A549 (cell line): Measurements from ENCODE around the gene DISC1. TPM values are rescaled to one million over a fixed set of nuclear protein-coding genes. Genes with fewer than 3 reads are reported as not detected.

Source experiments
- ATAC-seq, 2 experiments: fragments of 200-7000 bp in 1 of 2; fragments of >200 bp in 1 of 2; cut with Nextera tagmentation in 1 of 2; cut with Tn5 transposase in 1 of 2; 3 replicates each; pipeline versions ENCODE4 v1.8.0 to v1.9.1; 2018 to 2020; ENCODE audit warnings: mild to moderate bottlenecking in 1 of 2, moderate library complexity in 1 of 2
- CTCF ChIA-PET: fragments of 300-600 bp; sonication (Branson Sonifier 250); formaldehyde crosslinking; extraction: SDS; loops from one replicate; lab custom pipeline; 2021; ENCODE audit warnings: antibody characterized with exemption, inconsistent platforms; lab: Yijun Ruan, JAX
- POLR2A ChIA-PET: fragments of 350-600 bp; formaldehyde crosslinking; extraction: SDS; loops from one replicate; lab custom pipeline; 2021; ENCODE audit warnings: antibody characterized with exemption, inconsistent platforms; lab: Yijun Ruan, JAX
- DNase-seq, 2 experiments: peaks; one replicate each; pipeline versions ENCODE4 v3.0.0 to v3.0.0-alpha.2; 2011 to 2016; ENCODE audit warnings: low read depth in 1 of 2, low spot score in 1 of 2
- FAIRE-seq: peaks from 2 replicates; lab custom pipeline; 2011; peaks lifted over from hg19 to GRCh38; lab: Jason Lieb, UNC
- H3K27ac ChIP-seq, 2 experiments: fragments of >200 bp; sonication (Bioruptor Twin); formaldehyde crosslinking; 3 replicates each; pipeline ENCODE4 v1.5.1; 2016 to 2017
- H3K4me1 ChIP-seq: fragments of >200 bp; sonication (Bioruptor Twin); formaldehyde crosslinking; 3 replicates; pipeline ENCODE4 v1.6.1; 2016
- H3K4me2 ChIP-seq: fragments of >200 bp; sonication (Bioruptor Twin); formaldehyde crosslinking; 3 replicates; pipeline ENCODE4 v1.6.1; 2016
- H3K4me3 ChIP-seq: fragments of >200 bp; sonication (Bioruptor Twin); formaldehyde crosslinking; 3 replicates; pipeline ENCODE4 v1.5.1; 2016
- H3K9me3 ChIP-seq: fragments of >200 bp; sonication (Bioruptor Twin); formaldehyde crosslinking; 3 replicates; pipeline ENCODE4 v1.6.1; 2016
- CEBPB ChIP-seq, 2 experiments: fragments of >200 bp in 1 of 2; sonication (Bioruptor Twin) in 1 of 2; formaldehyde crosslinking in 1 of 2; IDR thresholded peaks; 2 replicates each; pipeline ENCODE4 v1.6.1; 2012 to 2016
- CHD2 ChIP-seq: fragments of 150-350 bp; IDR thresholded peaks from 2 replicates; pipeline ENCODE4 v1.6.1; 2014; ENCODE audit warnings: low read length; ENCODE audit not compliant: partially characterized antibody
- CHD4 ChIP-seq: fragments of 200-600 bp; sonication (generic); IDR thresholded peaks from 2 replicates; pipeline ENCODE4 v1.6.1; 2016; ENCODE audit warnings: antibody characterized with exemption, mild to moderate bottlenecking, borderline replicate concordance
- EHMT2 ChIP-seq: fragments of 200-600 bp; sonication (generic); IDR thresholded peaks from 2 replicates; pipeline ENCODE4 v1.6.1; 2016; ENCODE audit warnings: antibody characterized with exemption, low read depth, mild to moderate bottlenecking, moderate library complexity
- ELK1 ChIP-seq: fragments of 150-350 bp; IDR thresholded peaks from 2 replicates; pipeline ENCODE4 v1.6.1; 2014; ENCODE audit warnings: low read depth, mild to moderate bottlenecking, low read length
- ESRRA ChIP-seq: fragments of 150-350 bp; IDR thresholded peaks from 2 replicates; pipeline ENCODE4 v1.6.1; 2014; ENCODE audit warnings: mild to moderate bottlenecking, low read length, borderline replicate concordance
- FOSB ChIP-seq: fragments of 250-450 bp; sonication (Bioruptor Pico); IDR thresholded peaks from 2 replicates; pipeline ENCODE4 v1.5.0; 2020; ENCODE audit warnings: mild to moderate bottlenecking, moderate library complexity
- FOSL2 ChIP-seq, 2 experiments: fragments of 450-650 bp in 1 of 2; fragments of >200 bp in 1 of 2; sonication (Bioruptor Twin) in 1 of 2; formaldehyde crosslinking; IDR thresholded peaks; 2 replicates each; pipeline versions ENCODE4 v1.5.0 to v1.6.1; 2016 to 2020; ENCODE audit warnings: mild to moderate bottlenecking in 1 of 2, moderate library complexity in 1 of 2
- HDAC2 ChIP-seq: fragments of 200-600 bp; sonication (generic); IDR thresholded peaks from 2 replicates; pipeline ENCODE4 v1.6.1; 2016
- HOXA7 ChIP-seq: fragments of 250-450 bp; sonication (Bioruptor Pico); IDR thresholded peaks from 2 replicates; pipeline ENCODE4 v1.5.0; 2020; ENCODE audit warnings: mild to moderate bottlenecking, moderate library complexity
- HOXB13 ChIP-seq: fragments of 250-450 bp; sonication (Bioruptor Pico); IDR thresholded peaks from 2 replicates; pipeline ENCODE4 v1.5.0; 2020; ENCODE audit warnings: low read depth, mild to moderate bottlenecking, moderate library complexity
- JUN ChIP-seq, 2 experiments: fragments of >200 bp; sonication (Bioruptor Twin); formaldehyde crosslinking; IDR thresholded peaks; 2 replicates in 1 of 2; 3 replicates in 1 of 2; pipeline ENCODE4 v1.6.1; 2016 to 2017
- JUNB ChIP-seq: fragments of >200 bp; sonication (Bioruptor Twin); formaldehyde crosslinking; IDR thresholded peaks from 2 replicates; pipeline ENCODE4 v1.6.1; 2016
- MAFK ChIP-seq: fragments of 450-650 bp; IDR thresholded peaks from 2 replicates; pipeline ENCODE4 v1.6.1; 2014; ENCODE audit not compliant: partially characterized antibody
- MAZ ChIP-seq: fragments of 150-350 bp; IDR thresholded peaks from 2 replicates; pipeline ENCODE4 v1.6.1; 2014; ENCODE audit warnings: antibody characterized with exemption, low read depth, low read length, borderline replicate concordance
- NFE2L2 ChIP-seq: fragments of 150-350 bp; conservative IDR thresholded peaks from 2 replicates; pipeline ENCODE4 v1.6.1; 2014; ENCODE audit warnings: low read length
- NR3C1 ChIP-seq: fragments of >200 bp; sonication (Bioruptor Twin); formaldehyde crosslinking; IDR thresholded peaks from 3 replicates; pipeline ENCODE4 v1.6.1; 2017
- PHF8 ChIP-seq: fragments of 200-600 bp; sonication (generic); IDR thresholded peaks from 2 replicates; pipeline ENCODE4 v1.6.1; 2016; ENCODE audit warnings: low read depth, mild to moderate bottlenecking, antibody characterized with exemption, moderate library complexity, borderline replicate concordance
- POLR2AphosphoS2 ChIP-seq: conservative IDR thresholded peaks from 2 replicates; pipeline ENCODE4 v1.6.1; 2012; ENCODE audit warnings: low read length, improper control_type of control experiment, inconsistent platforms
- RAD21 ChIP-seq, 2 experiments: fragments of >200 bp in 1 of 2; sonication (Bioruptor Twin) in 1 of 2; formaldehyde crosslinking in 1 of 2; IDR thresholded peaks in 1 of 2; conservative IDR thresholded peaks in 1 of 2; 2 replicates in 1 of 2; 3 replicates in 1 of 2; pipeline ENCODE4 v1.6.1; 2012 to 2018; ENCODE audit warnings: inconsistent platforms in 1 of 2
- RCOR1 ChIP-seq: fragments of 150-350 bp; IDR thresholded peaks from 2 replicates; pipeline ENCODE4 v1.6.1; 2014; ENCODE audit warnings: antibody characterized with exemption, low read length, low read depth
- RFX5 ChIP-seq: fragments of 450-650 bp; IDR thresholded peaks from 2 replicates; pipeline ENCODE4 v1.7.1; 2014; ENCODE audit warnings: antibody characterized with exemption, mild to moderate bottlenecking, moderate library complexity
- SMC3 ChIP-seq: fragments of >200 bp; sonication (Bioruptor Twin); formaldehyde crosslinking; IDR thresholded peaks from 3 replicates; pipeline ENCODE4 v1.6.1; 2018; ENCODE audit warnings: inconsistent platforms
- SREBF2 ChIP-seq: fragments of 450-650 bp; IDR thresholded peaks from 2 replicates; pipeline ENCODE4 v1.6.1; 2014; ENCODE audit warnings: mild to moderate bottlenecking, moderate library complexity
- TFCP2L1 ChIP-seq: fragments of 250-450 bp; sonication (Bioruptor Pico); IDR thresholded peaks from 2 replicates; pipeline ENCODE4 v1.5.0; 2021; ENCODE audit warnings: mild to moderate bottlenecking
- ZFP36 ChIP-seq: fragments of 450-650 bp; IDR thresholded peaks from 2 replicates; pipeline ENCODE4 v1.6.1; 2014; ENCODE audit warnings: borderline replicate concordance; ENCODE audit not compliant: partially characterized antibody
- ZNF302 ChIP-seq: fragments of 250-450 bp; sonication (Bioruptor Pico); IDR thresholded peaks from 2 replicates; pipeline ENCODE4 v1.9.0; 2021; ENCODE audit warnings: inconsistent platforms, mild to moderate bottlenecking, moderate library complexity
- ZSCAN20 ChIP-seq: fragments of 250-450 bp; sonication (Bioruptor Pico); IDR thresholded peaks from 2 replicates; pipeline ENCODE4 v1.8.0; 2022; ENCODE audit warnings: mild to moderate bottlenecking, moderate library complexity
- WGBS: methylation state at CpG from one replicate; pipeline ENCODE4 v1.1.6; 2017; ENCODE audit errors: missing lambda C conversion rate; 5-methylcytosine and 5-hydroxymethylcytosine counted together
- polyA plus RNA-seq, 4 experiments: library from polyadenylated mRNA; depleted of rRNA in 3 of 4; stranded (reverse); fragments of >200 nt; fragmentation: RNase III in 1 of 4; extraction: RNeasy Plus Mini Kit Qiagen cat#74134 plus additional on column Dnase treatment in 1 of 4; gene quantifications; 2 replicates in 3 of 4; 3 replicates in 1 of 4; pipeline ENCODE4 v1.2.3, GENCODE V29; 2011 to 2017
- TF ChIP-seq, protein P1 (sequence below): fragments of >200 bp; sonication (Bioruptor Twin); formaldehyde crosslinking; IDR thresholded peaks from 3 replicates; pipeline ENCODE4 v1.5.1; 2016
- TF ChIP-seq, protein P2 (sequence below): IDR thresholded peaks from 2 replicates; pipeline ENCODE4 v1.6.1; 2012
- TF ChIP-seq, protein P3 (sequence below): IDR thresholded peaks from 2 replicates; pipeline ENCODE4 v1.6.1; 2012; ENCODE audit warnings: low read depth, borderline replicate concordance

DISC1 gene
- polyA plus RNA-seq, 2 of the 4 experiments (the other 2 are of a cell fraction): 0.39 to 0.74 TPM

DNA sequence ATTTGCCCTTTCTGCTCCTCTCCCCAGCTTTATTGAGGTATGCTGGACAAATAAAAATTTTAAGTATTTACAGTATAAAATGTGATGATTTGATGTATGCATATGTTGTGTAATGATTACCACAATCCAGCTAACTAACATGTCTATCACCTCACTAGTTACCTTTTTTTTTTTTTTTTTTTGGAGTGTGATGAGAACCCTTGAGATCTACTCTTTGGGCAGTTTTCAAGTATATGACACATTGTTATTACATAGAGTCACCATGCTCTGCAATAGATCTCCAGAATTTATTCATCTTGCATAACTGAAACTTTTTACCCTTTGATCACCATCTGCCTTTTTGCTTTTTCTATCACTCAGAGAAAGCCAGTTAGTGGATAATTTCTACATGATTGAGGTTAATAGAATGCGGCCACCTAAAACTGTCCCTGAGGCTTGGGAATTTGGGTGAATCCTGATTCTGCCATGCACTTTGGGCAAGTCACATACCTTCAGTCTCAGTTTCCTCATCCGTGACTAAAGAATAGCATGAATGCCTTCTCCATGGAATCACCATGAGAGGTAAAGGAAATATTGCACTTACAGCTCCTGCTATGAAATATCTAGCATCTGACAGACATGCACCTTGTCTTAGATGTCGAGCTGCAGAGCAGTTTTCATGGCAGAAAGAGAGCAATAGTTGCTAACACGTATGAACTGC lies 295.2 kb downstream of the DISC1 start:
- no peak for FAIRE-seq
- no peak for DNase-seq
- CTCF ChIA-PET: no interaction called here
- TF ChIP-seq NFE2L2 (no peak), RAD21 (conservative IDR thresholded peaks at IDR 0.05 in 1 of 2, IDR thresholded peaks at IDR 0.05 in 1 of 2) (no peak), SREBF2 (no peak), HDAC2 (no peak), JUN (IDR thresholded peaks at IDR 0.05) (no peak), TFCP2L1 (no peak)
- TF ChIP-seq, all 56 proteins: peak for 0
- ATAC-seq: no peak
- H3K4me3 ChIP-seq: no peak overlapping the region
- POLR2A ChIA-PET: no interaction called here
- no peak overlapping the region for H3K4me2 ChIP-seq
- H3K9me3 ChIP-seq: no peaks in the 10 kb centered on the region
- H3K27ac ChIP-seq: no peak overlapping the region
- peaks cover 4% of the 10 kb centered on the region; the same call in 1 of the 3 replicates for H3K4me1 ChIP-seq
- 60% methylated on average over 4 of the region's 4 CpGs for WGBS

GRCh38 chr1:231923491-231924041 lies 297.0 kb downstream of the DISC1 start:
- Histone ChIP-seq H3K27ac (no peak overlapping the region), H3K9me3 (no peaks in the 10 kb centered on the region), H3K4me2 (no peak overlapping the region), H3K4me3 (no peak overlapping the region), H3K4me1 (no peaks in the 10 kb centered on the region; the same call in 2 of the 3 replicates)
- ATAC-seq (no peak), DNase-seq (no peak), FAIRE-seq (no peak)
- 80% methylated on average over 12 of the region's 12 CpGs for WGBS
- POLR2A ChIA-PET: no interaction called here
- TF ChIP-seq HOXB13 (CRISPR knock-in tag): no peak
- no peak for TF ChIP-seq CHD2
- TF ChIP-seq NR3C1: no peak
- no peak for TF ChIP-seq RAD21 (conservative IDR thresholded peaks at IDR 0.05 in 1 of 2, IDR thresholded peaks at IDR 0.05 in 1 of 2)
- no peak for TF ChIP-seq HOXA7 (CRISPR knock-in tag)
- TF ChIP-seq CHD4: no peak
- no peak for TF ChIP-seq TFCP2L1
- no peak for TF ChIP-seq ZSCAN20 (CRISPR knock-in tag)
- no peak for TF ChIP-seq FOSB (CRISPR knock-in tag)
- TF ChIP-seq RFX5: no peak
- TF ChIP-seq CEBPB (IDR thresholded peaks at IDR 0.05): no peak
- TF ChIP-seq RCOR1: no peak
- TF ChIP-seq ESRRA: no peak
- no peak for TF ChIP-seq JUN (IDR thresholded peaks at IDR 0.05)
- CTCF ChIA-PET: interaction anchor here (0.6 to 0.7 kb wide), 2 partner anchors 11 to 262 kb away, joined by 3 read pairs; no protein-coding TSS in a partner anchor

DNA sequence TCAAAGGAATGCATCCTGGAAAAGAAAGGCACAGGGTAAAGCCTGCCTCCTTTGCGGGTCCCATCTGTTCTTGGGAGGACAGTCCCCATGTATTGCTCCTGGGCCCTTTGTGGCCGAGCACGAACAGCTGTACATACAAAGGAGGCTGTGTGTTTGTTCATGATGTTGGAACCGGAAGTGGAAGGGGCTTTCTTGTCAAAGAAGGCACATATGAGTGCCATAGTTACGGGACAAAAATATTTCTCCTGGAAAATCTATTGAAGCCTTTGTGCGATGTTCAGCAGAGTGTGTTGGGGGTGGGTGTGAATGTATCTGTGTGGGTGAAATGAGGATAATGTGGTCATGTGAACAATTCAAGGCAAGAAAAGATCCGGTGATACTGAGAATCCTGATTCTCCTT lies 297.6 kb downstream of the DISC1 start:
- no peaks in the 10 kb centered on the region for H3K4me1 ChIP-seq
- DNase-seq (no peak), FAIRE-seq (no peak), ATAC-seq (no peak)
- 91% methylated on average over 7 of the region's 7 CpGs for WGBS
- ChIA-PET CTCF (no interaction called here), POLR2A (no interaction called here)
- no peak overlapping the region for H3K4me2 ChIP-seq
- H3K9me3 ChIP-seq: no peaks in the 10 kb centered on the region
- no peak overlapping the region for H3K4me3 ChIP-seq
- no peak overlapping the region for H3K27ac ChIP-seq
- TF ChIP-seq ZNF302 (no peak), MAFK (no peak), JUN (IDR thresholded peaks at IDR 0.05) (no peak), SMC3 (no peak), EHMT2 (no peak), MAZ (no peak), ELK1 (no peak), ZFP36 (no peak), PHF8 (no peak), FOSL2 (IDR thresholded peaks at IDR 0.05) (no peak), FOSL2 (CRISPR knock-in tag; IDR thresholded peaks at IDR 0.05) (no peak), POLR2AphosphoS2 (no peak), JUNB (no peak), RFX5 (no peak), CEBPB (IDR thresholded peaks at IDR 0.05) (no peak)
- TF ChIP-seq, protein P1, sequence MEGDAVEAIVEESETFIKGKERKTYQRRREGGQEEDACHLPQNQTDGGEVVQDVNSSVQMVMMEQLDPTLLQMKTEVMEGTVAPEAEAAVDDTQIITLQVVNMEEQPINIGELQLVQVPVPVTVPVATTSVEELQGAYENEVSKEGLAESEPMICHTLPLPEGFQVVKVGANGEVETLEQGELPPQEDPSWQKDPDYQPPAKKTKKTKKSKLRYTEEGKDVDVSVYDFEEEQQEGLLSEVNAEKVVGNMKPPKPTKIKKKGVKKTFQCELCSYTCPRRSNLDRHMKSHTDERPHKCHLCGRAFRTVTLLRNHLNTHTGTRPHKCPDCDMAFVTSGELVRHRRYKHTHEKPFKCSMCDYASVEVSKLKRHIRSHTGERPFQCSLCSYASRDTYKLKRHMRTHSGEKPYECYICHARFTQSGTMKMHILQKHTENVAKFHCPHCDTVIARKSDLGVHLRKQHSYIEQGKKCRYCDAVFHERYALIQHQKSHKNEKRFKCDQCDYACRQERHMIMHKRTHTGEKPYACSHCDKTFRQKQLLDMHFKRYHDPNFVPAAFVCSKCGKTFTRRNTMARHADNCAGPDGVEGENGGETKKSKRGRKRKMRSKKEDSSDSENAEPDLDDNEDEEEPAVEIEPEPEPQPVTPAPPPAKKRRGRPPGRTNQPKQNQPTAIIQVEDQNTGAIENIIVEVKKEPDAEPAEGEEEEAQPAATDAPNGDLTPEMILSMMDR: no peak
- TF ChIP-seq, protein P2, sequence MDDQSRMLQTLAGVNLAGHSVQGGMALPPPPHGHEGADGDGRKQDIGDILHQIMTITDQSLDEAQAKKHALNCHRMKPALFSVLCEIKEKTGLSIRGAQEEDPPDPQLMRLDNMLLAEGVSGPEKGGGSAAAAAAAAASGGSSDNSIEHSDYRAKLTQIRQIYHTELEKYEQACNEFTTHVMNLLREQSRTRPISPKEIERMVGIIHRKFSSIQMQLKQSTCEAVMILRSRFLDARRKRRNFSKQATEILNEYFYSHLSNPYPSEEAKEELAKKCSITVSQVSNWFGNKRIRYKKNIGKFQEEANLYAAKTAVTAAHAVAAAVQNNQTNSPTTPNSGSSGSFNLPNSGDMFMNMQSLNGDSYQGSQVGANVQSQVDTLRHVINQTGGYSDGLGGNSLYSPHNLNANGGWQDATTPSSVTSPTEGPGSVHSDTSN: no peak
- TF ChIP-seq, protein P3, sequence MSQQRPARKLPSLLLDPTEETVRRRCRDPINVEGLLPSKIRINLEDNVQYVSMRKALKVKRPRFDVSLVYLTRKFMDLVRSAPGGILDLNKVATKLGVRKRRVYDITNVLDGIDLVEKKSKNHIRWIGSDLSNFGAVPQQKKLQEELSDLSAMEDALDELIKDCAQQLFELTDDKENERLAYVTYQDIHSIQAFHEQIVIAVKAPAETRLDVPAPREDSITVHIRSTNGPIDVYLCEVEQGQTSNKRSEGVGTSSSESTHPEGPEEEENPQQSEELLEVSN: no peak
